Right lobe of liver (tissue), 4 donors: ENCODE results near the gene PVALB.

ENCODE experiments used
- POLR2A ChIP-seq: fragments of 450-650 bp; IDR thresholded peaks from one replicate; pipeline ENCODE4 v1.6.1; 2017; ENCODE audit warnings: antibody characterized with exemption, mild to moderate bottlenecking
- TF ChIP-seq, protein P1 (sequence below), 4 donors: fragments of 200-600 bp in 3 of 4; fragments of 450-650 bp in 1 of 4; IDR thresholded peaks; one replicate each; pipeline versions ENCODE4 v1.5.1 to v1.8.0; 2016 to 2022; ENCODE audit warnings: antibody characterized with exemption in 4 of 4, mild to moderate bottlenecking in 2 of 4
- donor health status: DM: no; HTN: no; CAD: no.
- donor health status: DM: no; HTN: no; CAD: no.
- donor health status: DM: no; HTN: yes; CAD: no.

DNA sequence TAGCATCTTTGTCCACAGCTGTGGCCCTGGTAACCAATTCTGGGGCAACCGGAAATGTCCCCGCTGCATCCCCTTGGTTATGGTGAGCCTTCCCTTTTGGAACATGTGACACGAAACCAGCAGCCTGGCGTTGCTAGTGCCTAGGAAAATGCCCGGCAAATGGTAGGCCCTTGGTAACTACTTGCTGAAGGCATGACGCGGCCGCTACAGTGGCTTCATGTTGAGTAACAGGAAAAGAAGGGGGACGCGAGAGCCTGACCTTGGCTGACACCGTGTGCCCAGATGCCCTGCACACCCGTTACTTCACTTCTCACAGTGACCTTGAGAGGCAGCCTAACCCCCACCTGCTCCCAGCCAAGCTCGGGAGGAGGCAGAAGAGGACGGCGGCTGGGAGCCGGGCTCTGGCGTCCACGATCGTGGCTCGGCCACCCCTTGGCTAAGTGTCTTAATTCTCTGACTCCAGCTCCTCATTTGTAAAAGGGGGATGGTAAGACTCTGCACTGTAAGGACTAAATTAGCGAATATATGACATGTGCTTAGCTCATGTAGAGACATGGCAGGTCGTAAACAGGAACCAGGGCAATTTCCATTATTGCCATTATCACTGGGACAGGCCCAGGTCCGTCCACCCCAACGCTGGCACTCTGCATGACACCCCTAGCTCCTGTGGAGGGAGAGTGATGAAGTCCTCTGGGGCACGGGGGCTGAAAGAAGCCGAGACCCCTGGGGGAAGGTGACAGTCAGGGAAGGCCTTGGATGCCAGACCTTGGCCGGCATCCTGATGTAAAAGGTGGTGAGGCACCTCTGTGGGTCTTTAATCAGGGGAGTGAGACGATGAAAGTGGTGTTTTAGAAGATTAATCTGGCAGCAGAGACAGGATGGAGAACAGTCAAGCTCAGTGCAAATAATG is 59.8 kb downstream of the PVALB start:
- TF ChIP-seq, protein P1, sequence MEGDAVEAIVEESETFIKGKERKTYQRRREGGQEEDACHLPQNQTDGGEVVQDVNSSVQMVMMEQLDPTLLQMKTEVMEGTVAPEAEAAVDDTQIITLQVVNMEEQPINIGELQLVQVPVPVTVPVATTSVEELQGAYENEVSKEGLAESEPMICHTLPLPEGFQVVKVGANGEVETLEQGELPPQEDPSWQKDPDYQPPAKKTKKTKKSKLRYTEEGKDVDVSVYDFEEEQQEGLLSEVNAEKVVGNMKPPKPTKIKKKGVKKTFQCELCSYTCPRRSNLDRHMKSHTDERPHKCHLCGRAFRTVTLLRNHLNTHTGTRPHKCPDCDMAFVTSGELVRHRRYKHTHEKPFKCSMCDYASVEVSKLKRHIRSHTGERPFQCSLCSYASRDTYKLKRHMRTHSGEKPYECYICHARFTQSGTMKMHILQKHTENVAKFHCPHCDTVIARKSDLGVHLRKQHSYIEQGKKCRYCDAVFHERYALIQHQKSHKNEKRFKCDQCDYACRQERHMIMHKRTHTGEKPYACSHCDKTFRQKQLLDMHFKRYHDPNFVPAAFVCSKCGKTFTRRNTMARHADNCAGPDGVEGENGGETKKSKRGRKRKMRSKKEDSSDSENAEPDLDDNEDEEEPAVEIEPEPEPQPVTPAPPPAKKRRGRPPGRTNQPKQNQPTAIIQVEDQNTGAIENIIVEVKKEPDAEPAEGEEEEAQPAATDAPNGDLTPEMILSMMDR (IDR thresholded peaks at IDR 0.05), result no peak
- no peak for TF ChIP-seq POLR2A
